SK-N-SH treated with all-trans-retinoic acid at 6 μM for 48 hours (cell line): ENCODE results near the gene SLC6A16.

Experiments
- ATAC-seq: fragments of 200-7000 bp; cut with Tn5 transposase; 3 replicates; pipeline ENCODE4 v1.9.1; 2020; ENCODE audit warnings: mild to moderate bottlenecking, moderate library complexity
- ARNTL ChIP-seq: fragments of 450-650 bp; formaldehyde crosslinking; IDR thresholded peaks from 2 replicates; pipeline ENCODE4 v1.5.0; 2020; ENCODE audit warnings: low read depth, mild to moderate bottlenecking, moderate library complexity, borderline replicate concordance
- BACH2 ChIP-seq: fragments of 250-450 bp; sonication (Bioruptor Pico); IDR thresholded peaks from 2 replicates; pipeline ENCODE4 v1.9.0; 2021; ENCODE audit warnings: mild to moderate bottlenecking, borderline replicate concordance
- CSDC2 ChIP-seq: fragments of 250-450 bp; sonication (Bioruptor Pico); IDR thresholded peaks from 2 replicates; pipeline ENCODE4 v1.5.0; 2020; ENCODE audit warnings: mild to moderate bottlenecking, moderate library complexity
- CSRNP3 ChIP-seq: fragments of 250-450 bp; sonication (Bioruptor Pico); IDR thresholded peaks from 2 replicates; pipeline ENCODE4 v1.5.1; 2021; ENCODE audit warnings: mild to moderate bottlenecking, moderate library complexity
- ESRRG ChIP-seq: fragments of 250-450 bp; sonication (Bioruptor Pico); IDR thresholded peaks from 2 replicates; pipeline ENCODE4 v1.6.1; 2021; ENCODE audit warnings: mild to moderate bottlenecking
- GLIS3 ChIP-seq: fragments of 250-450 bp; sonication (Bioruptor Pico); IDR thresholded peaks from 2 replicates; pipeline ENCODE4 v1.5.0; 2020; ENCODE audit warnings: mild to moderate bottlenecking, moderate library complexity
- ISL1 ChIP-seq: fragments of 250-450 bp; sonication (Bioruptor Pico); IDR thresholded peaks from 2 replicates; pipeline ENCODE4 v2.1.2; 2022; ENCODE audit warnings: mild to moderate bottlenecking, moderate library complexity
- OSR1 ChIP-seq: fragments of 250-450 bp; sonication (Bioruptor Pico); IDR thresholded peaks from 2 replicates; pipeline ENCODE4 v1.8.0; 2022; ENCODE audit warnings: moderate library complexity, mild to moderate bottlenecking, inconsistent platforms
- PPARA ChIP-seq: fragments of 250-450 bp; sonication (Bioruptor Pico); IDR thresholded peaks from 2 replicates; pipeline ENCODE4 v1.5.0; 2020; ENCODE audit warnings: mild to moderate bottlenecking, borderline replicate concordance
- RARB ChIP-seq: fragments of 250-450 bp; sonication (Bioruptor Pico); IDR thresholded peaks from 2 replicates; pipeline ENCODE4 v1.8.0; 2021; ENCODE audit warnings: mild to moderate bottlenecking, moderate library complexity
- SNAI2 ChIP-seq: fragments of 250-450 bp; sonication (Bioruptor Pico); IDR thresholded peaks from 2 replicates; pipeline ENCODE4 v1.5.0; 2020; ENCODE audit warnings: mild to moderate bottlenecking, moderate library complexity
- TCF4 ChIP-seq: fragments of 250-450 bp; sonication (Bioruptor Pico); IDR thresholded peaks from 2 replicates; pipeline ENCODE4 v1.8.0; 2021; ENCODE audit warnings: mild to moderate bottlenecking, moderate library complexity, borderline replicate concordance
- TOX ChIP-seq: fragments of 250-450 bp; sonication (Bioruptor Pico); IDR thresholded peaks from 2 replicates; pipeline ENCODE4 v1.8.0; 2021; ENCODE audit warnings: mild to moderate bottlenecking, moderate library complexity, borderline replicate concordance
- ZFP3 ChIP-seq: fragments of 250-450 bp; sonication (Bioruptor Pico); IDR thresholded peaks from 2 replicates; pipeline ENCODE4 v1.5.0; 2020; ENCODE audit warnings: mild to moderate bottlenecking, moderate library complexity
- ZFP30 ChIP-seq: fragments of 450-650 bp; formaldehyde crosslinking; IDR thresholded peaks from 2 replicates; pipeline ENCODE4 v1.5.0; 2022; ENCODE audit warnings: mild to moderate bottlenecking, moderate library complexity
- ZNF70 ChIP-seq: fragments of 450-650 bp; formaldehyde crosslinking; IDR thresholded peaks from 2 replicates; pipeline ENCODE4 v1.5.0; 2020; ENCODE audit warnings: mild to moderate bottlenecking, moderate library complexity
- TF ChIP-seq, protein P1 (sequence below): fragments of 250-450 bp; sonication (Bioruptor Pico); IDR thresholded peaks from 2 replicates; pipeline ENCODE4 v1.8.0; 2021; ENCODE audit warnings: low read depth, mild to moderate bottlenecking, moderate library complexity, borderline replicate concordance
- TF ChIP-seq, protein P2 (sequence below): fragments of 250-450 bp; sonication (Bioruptor Pico); IDR thresholded peaks from 2 replicates; pipeline ENCODE4 v1.8.0; 2020; ENCODE audit warnings: mild to moderate bottlenecking, moderate library complexity, borderline replicate concordance

Gene SLC6A16

DNA sequence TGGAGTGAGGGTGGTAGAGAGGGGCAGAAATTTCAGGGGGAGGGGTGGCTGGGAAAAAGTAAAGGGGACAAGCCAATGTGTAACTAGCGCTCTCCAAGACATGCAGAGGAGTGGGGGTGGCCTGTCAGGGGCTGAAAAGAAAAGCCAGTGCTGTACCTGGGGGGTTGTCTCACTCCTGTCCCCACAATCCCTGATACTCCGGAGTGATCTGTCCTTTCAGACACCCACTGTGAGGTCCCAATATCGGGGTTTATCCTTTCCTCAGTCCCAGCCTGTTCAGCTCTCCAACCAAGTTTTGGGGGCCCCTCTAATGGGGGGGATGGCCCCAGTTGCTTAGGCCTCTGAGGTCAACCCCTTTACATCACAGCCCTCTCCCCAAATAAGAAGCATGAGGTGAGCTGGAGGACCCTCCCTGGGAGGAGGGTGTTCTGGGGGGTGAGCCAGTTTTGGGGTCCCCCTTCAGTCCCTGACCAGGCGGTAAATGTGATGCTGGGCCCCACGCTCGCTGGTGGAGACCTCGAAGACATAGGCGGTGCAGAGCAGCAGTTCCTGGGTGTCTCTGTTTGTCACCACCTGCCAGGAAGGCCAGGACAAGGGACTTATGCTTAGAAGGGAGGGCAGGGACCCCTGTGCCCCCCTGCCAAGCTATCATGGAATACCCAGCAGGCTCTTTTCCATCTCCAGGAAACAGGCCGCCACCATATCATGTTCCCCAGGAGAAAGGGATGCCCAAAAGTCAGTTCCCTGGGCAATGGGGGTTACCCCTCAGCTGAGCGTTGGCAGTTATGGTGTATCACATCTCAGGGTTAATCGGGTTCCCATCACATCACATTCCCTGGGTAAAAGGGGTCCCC is 16.1 kb upstream of the SLC6A16 start (continued):
- no peak for TF ChIP-seq ESRRG
- TF ChIP-seq OSR1 (CRISPR knock-in tag), result no peak
- TF ChIP-seq TCF4 (CRISPR knock-in tag), result no peak
- TF ChIP-seq TOX (CRISPR knock-in tag), result no peak
- TF ChIP-seq, protein P1, sequence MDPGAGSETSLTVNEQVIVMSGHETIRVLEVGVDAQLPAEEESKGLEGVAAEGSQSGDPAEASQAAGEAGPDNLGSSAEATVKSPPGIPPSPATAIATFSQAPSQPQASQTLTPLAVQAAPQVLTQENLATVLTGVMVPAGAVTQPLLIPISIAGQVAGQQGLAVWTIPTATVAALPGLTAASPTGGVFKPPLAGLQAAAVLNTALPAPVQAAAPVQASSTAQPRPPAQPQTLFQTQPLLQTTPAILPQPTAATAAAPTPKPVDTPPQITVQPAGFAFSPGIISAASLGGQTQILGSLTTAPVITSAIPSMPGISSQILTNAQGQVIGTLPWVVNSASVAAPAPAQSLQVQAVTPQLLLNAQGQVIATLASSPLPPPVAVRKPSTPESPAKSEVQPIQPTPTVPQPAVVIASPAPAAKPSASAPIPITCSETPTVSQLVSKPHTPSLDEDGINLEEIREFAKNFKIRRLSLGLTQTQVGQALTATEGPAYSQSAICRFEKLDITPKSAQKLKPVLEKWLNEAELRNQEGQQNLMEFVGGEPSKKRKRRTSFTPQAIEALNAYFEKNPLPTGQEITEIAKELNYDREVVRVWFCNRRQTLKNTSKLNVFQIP (CRISPR knock-in tag), result no peak
- no peak for TF ChIP-seq BACH2 (CRISPR knock-in tag)

DNA sequence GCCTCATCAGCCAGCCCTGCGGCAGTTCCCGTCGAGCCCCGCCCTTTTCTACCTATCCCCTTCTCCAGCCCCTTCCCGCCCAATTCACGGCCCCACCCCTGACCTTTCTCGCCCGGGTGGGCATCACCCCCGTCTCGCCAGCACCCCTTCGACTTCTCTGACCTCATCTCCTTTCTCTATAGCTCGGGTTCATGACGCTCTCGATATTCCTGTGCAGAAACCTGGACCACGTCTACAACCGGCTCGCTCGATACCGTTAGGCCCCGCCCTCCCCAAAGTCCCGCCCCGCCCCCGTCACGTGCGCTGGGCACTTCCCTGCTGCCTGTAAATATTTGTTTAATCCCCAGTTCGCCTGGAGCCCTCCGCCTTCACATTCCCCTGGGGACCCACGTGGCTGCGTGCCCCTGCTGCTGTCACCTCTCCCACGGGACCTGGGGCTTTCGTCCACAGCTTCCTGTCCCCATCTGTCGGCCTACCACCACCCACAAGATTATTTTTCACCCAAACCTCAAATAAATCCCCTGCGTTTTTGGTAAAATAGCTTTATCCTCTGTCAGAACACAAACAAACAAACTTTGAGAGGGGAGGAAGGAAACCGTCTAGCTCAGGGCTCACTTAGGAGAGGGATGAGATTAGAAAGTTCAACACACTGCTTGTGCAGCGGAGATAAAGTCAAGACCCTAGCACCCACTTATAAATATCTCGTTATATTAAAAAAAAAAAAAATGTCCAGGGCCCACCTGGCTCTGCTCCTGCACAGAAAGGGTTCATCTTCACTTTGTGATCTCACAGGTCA is 15.3 kb upstream of the SLC6A16 start:
- TF ChIP-seq PPARA (CRISPR knock-in tag), result no peak
- ATAC-seq, result no peak

DNA sequence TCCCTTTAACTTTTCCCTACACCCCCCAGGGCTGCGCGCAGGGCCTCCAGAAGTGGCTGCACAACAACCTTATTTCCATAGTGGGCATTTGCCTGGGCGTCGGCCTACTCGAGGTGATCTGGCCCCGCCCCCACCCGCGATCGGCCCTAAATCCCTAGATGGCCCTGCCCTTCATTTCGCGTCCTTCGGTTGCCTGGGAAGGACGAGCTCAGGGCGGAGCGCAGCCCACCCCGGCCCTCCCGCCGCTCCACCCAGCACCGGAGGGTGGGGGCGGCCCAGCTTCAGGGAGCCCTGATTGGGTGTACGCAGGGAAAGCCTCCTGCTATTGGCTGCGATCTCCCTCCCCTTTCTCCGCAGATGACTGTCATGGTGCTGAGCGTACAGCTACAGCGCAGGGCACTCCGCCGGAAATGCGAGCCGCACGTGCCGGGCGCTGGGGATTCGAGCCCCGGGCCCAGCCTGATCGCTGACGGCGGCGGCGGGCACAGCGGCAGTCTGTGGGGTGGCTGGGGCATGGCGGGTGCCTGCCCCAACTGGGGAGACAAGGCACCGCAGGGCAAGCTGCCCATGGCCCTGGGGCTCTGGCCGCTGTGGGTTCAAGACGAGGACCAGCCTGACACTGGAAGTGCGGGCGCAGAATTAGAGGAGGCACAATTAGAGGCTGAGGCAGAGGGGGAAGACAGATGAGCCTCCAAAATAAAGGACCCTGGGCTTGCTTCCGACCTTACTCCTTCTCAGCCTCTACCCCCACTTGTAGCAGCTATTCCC is 14.5 kb upstream of the SLC6A16 start:
- TF ChIP-seq ISL1, result no peak
- TF ChIP-seq, protein P2, sequence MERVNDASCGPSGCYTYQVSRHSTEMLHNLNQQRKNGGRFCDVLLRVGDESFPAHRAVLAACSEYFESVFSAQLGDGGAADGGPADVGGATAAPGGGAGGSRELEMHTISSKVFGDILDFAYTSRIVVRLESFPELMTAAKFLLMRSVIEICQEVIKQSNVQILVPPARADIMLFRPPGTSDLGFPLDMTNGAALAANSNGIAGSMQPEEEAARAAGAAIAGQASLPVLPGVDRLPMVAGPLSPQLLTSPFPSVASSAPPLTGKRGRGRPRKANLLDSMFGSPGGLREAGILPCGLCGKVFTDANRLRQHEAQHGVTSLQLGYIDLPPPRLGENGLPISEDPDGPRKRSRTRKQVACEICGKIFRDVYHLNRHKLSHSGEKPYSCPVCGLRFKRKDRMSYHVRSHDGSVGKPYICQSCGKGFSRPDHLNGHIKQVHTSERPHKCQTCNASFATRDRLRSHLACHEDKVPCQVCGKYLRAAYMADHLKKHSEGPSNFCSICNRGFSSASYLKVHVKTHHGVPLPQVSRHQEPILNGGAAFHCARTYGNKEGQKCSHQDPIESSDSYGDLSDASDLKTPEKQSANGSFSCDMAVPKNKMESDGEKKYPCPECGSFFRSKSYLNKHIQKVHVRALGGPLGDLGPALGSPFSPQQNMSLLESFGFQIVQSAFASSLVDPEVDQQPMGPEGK (CRISPR knock-in tag), result 0 out of 2 replicates have a peak, but pooled peaks have one; percentile 46
- ATAC-seq, result peak; percentile 91

DNA sequence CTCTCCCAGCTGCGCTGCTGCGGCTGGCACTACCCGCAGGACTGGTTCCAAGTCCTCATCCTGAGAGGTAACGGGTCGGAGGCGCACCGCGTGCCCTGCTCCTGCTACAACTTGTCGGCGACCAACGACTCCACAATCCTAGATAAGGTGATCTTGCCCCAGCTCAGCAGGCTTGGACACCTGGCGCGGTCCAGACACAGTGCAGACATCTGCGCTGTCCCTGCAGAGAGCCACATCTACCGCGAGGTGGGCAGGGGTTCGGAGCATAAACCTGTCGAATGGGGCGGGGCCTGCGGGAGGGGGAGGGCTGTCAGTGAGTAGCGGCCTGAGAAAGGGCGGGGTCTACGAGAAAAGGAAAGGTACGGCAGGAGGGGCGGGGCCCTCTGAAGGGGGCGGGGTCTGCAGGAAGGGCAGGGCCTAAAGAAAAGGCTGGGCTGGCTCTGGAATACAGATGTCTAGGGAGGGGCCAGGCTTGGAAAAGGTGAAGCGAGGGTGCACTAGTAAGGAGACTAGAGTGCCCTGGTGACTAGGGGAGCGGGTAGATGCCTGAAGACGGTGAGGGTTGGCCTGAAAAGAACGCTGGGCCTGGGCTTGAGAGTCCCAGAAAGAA is 13.8 kb upstream of the SLC6A16 start:
- TF ChIP-seq RARB (CRISPR knock-in tag) (no peak), ZFP30 (CRISPR knock-in tag) (no peak), SNAI2 (CRISPR knock-in tag) (no peak), TCF4 (CRISPR knock-in tag) (no peak), CSDC2 (CRISPR knock-in tag) (no peak), ARNTL (no peak), OSR1 (CRISPR knock-in tag) (no peak), PPARA (CRISPR knock-in tag) (no peak), ZFP3 (CRISPR knock-in tag) (no peak), GLIS3 (CRISPR knock-in tag) (no peak), CSRNP3 (CRISPR knock-in tag) (no peak), ISL1 (no peak), ZNF70 (no peak)
- TF ChIP-seq, protein P1 (CRISPR knock-in tag), result no peak
- ATAC-seq, result peak; percentile 61
